ENCODE data around the gene PDGFRB. TPM values are rescaled to one million over a fixed set of nuclear protein-coding genes. Genes with fewer than 3 reads are reported as not detected.

The PDGFRB gene
- total RNA-seq, 1 experiment from 2014 or later = 0.34 TPM

- no peak for ATAC-seq
- Histone ChIP-seq H3K9ac (ENCODE audit: low read length) (no peak overlapping the region), H3K4me3 (replicated peaks in 1 of 2; ENCODE audit: low read depth in 1 of 2, low read length in 2 of 2) (no peak overlapping the region), H3K9me2 (ENCODE audit: insufficient read depth) (no peaks in the 10 kb centered on the region), H3K4me1 (ENCODE audit: control insufficient read depth in 1 of 2, insufficient read depth in 2 of 2, low read length in 2 of 2) (peaks cover 3 to 19% of the 10 kb centered on the region in 2 experiments; a peak in 3 of 4 replicates), H3K27me3 (ENCODE audit: insufficient read depth, low read length) (no peaks in the 10 kb centered on the region), H3K4me2 (ENCODE audit: low read length) (no peak overlapping the region), H4K20me1 (ENCODE audit: insufficient read depth) (no peaks in the 10 kb centered on the region), H2AFZ (ENCODE audit: low read depth, low read length, poor library complexity, severe bottlenecking) (no peak overlapping the region), H3K79me2 (ENCODE audit: insufficient read depth, low read length) (no peaks in the 10 kb centered on the region), H3K36me3 (ENCODE audit: control insufficient read depth in 1 of 2, insufficient read depth in 2 of 2, low read length in 2 of 2) (no peaks in the 10 kb centered on the region), H3K9me3 (ENCODE audit: control insufficient read depth in 1 of 2, insufficient read depth in 1 of 2, low read depth in 1 of 2, low read length in 2 of 2) (no peaks in the 10 kb centered on the region), H3K27ac (ENCODE audit: low read depth, low read length) (no peak overlapping the region)
- intact Hi-C loops (cut with micrococcal nuclease) = no loop called here
- CTCF ChIA-PET = no interaction called here
- POLR2A ChIA-PET = no interaction called here
- TF ChIP-seq SRF (IDR thresholded peaks at IDR 0.05; ENCODE audit: low read depth) (no peak), ELF1 (IDR thresholded peaks at IDR 0.05; ENCODE audit: borderline replicate concordance, low read depth) (no peak)
- DNase-seq (ENCODE audit: low read depth, low spot score) = no peak
- no TSS peak for BruUV-seq (replicated peaks)
- RAD21 ChIA-PET (ENCODE audit: low non-redundant PET in 1 of 2, low total read pairs in 2 of 2, uncharacterized antibody in 2 of 2, unreplicated experiment in 2 of 2) = no interaction called here
Measured at GRCh38 chr5:150159031-150159430, 3.4 kb upstream of the PDGFRB start.

GRCh38 chr5:150158170-150158949 lies 2.7 kb upstream of the PDGFRB start:
- Histone ChIP-seq H2AFZ (ENCODE audit: low read depth, low read length, poor library complexity, severe bottlenecking) (no peak overlapping the region), H3K9me3 (ENCODE audit: control insufficient read depth in 1 of 2, insufficient read depth in 1 of 2, low read depth in 1 of 2, low read length in 2 of 2) (no peaks in the 10 kb centered on the region), H3K4me1 (ENCODE audit: control insufficient read depth in 1 of 2, insufficient read depth in 2 of 2, low read length in 2 of 2) (peaks cover 3 to 14% of the 10 kb centered on the region in 2 experiments; a peak in 3 of 4 replicates), H4K20me1 (ENCODE audit: insufficient read depth) (no peaks in the 10 kb centered on the region), H3K4me3 (replicated peaks in 1 of 2; ENCODE audit: low read depth in 1 of 2, low read length in 2 of 2) (no peak overlapping the region), H3K4me2 (ENCODE audit: low read length) (no peak overlapping the region), H3K9ac (ENCODE audit: low read length) (no peak overlapping the region), H3K79me2 (ENCODE audit: insufficient read depth, low read length) (no peaks in the 10 kb centered on the region), H3K9me2 (ENCODE audit: insufficient read depth) (no peaks in the 10 kb centered on the region), H3K36me3 (ENCODE audit: control insufficient read depth in 1 of 2, insufficient read depth in 2 of 2, low read length in 2 of 2) (no peaks in the 10 kb centered on the region), H3K27me3 (ENCODE audit: insufficient read depth, low read length) (no peaks in the 10 kb centered on the region), H3K27ac (ENCODE audit: low read depth, low read length) (no peak overlapping the region)
- ChIA-PET RAD21 (ENCODE audit: low non-redundant PET in 1 of 2, low total read pairs in 2 of 2, uncharacterized antibody in 2 of 2, unreplicated experiment in 2 of 2) (no interaction called here), POLR2A (no interaction called here), CTCF (no interaction called here)
- ATAC-seq (no peak), DNase-seq (ENCODE audit: low read depth, low spot score) (no peak)
- intact Hi-C loops (cut with micrococcal nuclease) = no loop called here
- BruUV-seq (replicated peaks) = no TSS peak
- TF ChIP-seq MAX (IDR thresholded peaks at IDR 0.05) (no peak), ELF1 (IDR thresholded peaks at IDR 0.05; ENCODE audit: borderline replicate concordance, low read depth) (no peak), SRF (IDR thresholded peaks at IDR 0.05; ENCODE audit: low read depth) (no peak), SP1 (IDR thresholded peaks at IDR 0.05; ENCODE audit: low read depth) (no peak), ZFX (IDR thresholded peaks at IDR 0.05) (no peak), CBX3 (IDR thresholded peaks at IDR 0.05; ENCODE audit: low read depth) (no peak), POLR2A (IDR thresholded peaks at IDR 0.05; ENCODE audit: borderline replicate concordance, extremely low read depth, insufficient read depth, insufficient read length) (no peak), POLR2AphosphoS5 (IDR thresholded peaks at IDR 0.05; ENCODE audit: low read depth, low read length) (no peak), ATF3 (IDR thresholded peaks at IDR 0.05) (no peak), RAD21 (IDR thresholded peaks at IDR 0.05; ENCODE audit: low read depth) (no peak), CTCF (IDR thresholded peaks at IDR 0.05 in 2 of 3, conservative IDR thresholded peaks at IDR 0.05 in 1 of 3; ENCODE audit: borderline replicate concordance in 1 of 3, insufficient read depth in 1 of 3, low read depth in 2 of 3, low read length in 2 of 3) (no peak), ZBTB33 (IDR thresholded peaks at IDR 0.05; ENCODE audit: extremely low read depth, insufficient replicate concordance, low read length) (no peak), EGR1 (IDR thresholded peaks at IDR 0.05; ENCODE audit: low read depth) (no peak), EZH2phosphoT487 (IDR thresholded peaks at IDR 0.05; ENCODE audit: borderline replicate concordance) (no peak), FOSL1 (IDR thresholded peaks at IDR 0.05; ENCODE audit: low read depth) (no peak)

All from HCT116 (cell line).